MM.1S (cell line): ENCODE data around the gene PLD1.

Source experiments
- DNase-seq: peaks from one replicate; pipeline ENCODE4 v3.0.0-alpha.2; 2015
- H2AFZ ChIP-seq: fragments of 300-600 bp; sonication (generic); 2 replicates; pipeline ENCODE4 v1.6.0; 2016; ENCODE audit warnings: antibody characterized with exemption, low read length
- H3F3A ChIP-seq: fragments of 300-600 bp; sonication (generic); 2 replicates; pipeline ENCODE4 v1.6.1; 2016; ENCODE audit warnings: mild to moderate bottlenecking, antibody characterized with exemption, low read length, moderate library complexity, mixed read lengths; ENCODE audit not compliant: insufficient read depth
- H3K27ac ChIP-seq: fragments of 300-600 bp; sonication (generic); 2 replicates; pipeline ENCODE4 v1.5.1; 2016; ENCODE audit warnings: mild to moderate bottlenecking, low read length
- H3K27me3 ChIP-seq: fragments of 300-600 bp; sonication (generic); replicated peaks from 2 replicates; pipeline ENCODE4 v1.6.0; 2016; ENCODE audit warnings: low read length; ENCODE audit not compliant: insufficient read depth
- H3K36me3 ChIP-seq: fragments of 300-600 bp; sonication (generic); replicated peaks from 2 replicates; pipeline ENCODE4 v1.6.1; 2016; ENCODE audit warnings: mild to moderate bottlenecking, low read length, mixed read lengths; ENCODE audit not compliant: insufficient read depth
- H3K4me1 ChIP-seq: fragments of 300-600 bp; sonication (generic); 2 replicates; pipeline ENCODE4 v1.6.1; 2016; ENCODE audit warnings: low read length, mixed read lengths
- H3K4me2 ChIP-seq: fragments of 300-600 bp; sonication (generic); 2 replicates; pipeline ENCODE4 v1.6.0; 2016; ENCODE audit warnings: low read depth, low read length
- H3K4me3 ChIP-seq: fragments of 300-600 bp; sonication (generic); 2 replicates; pipeline ENCODE4 v1.5.1; 2016; ENCODE audit warnings: low read length, mixed read lengths
- H3K79me2 ChIP-seq: fragments of 300-600 bp; sonication (generic); 2 replicates; pipeline ENCODE4 v1.6.1; 2016; ENCODE audit warnings: mixed run types, low read length, mixed read lengths
- H3K9ac ChIP-seq: fragments of 300-600 bp; sonication (generic); 2 replicates; pipeline ENCODE4 v1.6.1; 2016; ENCODE audit warnings: low read length, mixed read lengths
- H3K9me2 ChIP-seq: fragments of 300-600 bp; sonication (generic); replicated peaks from 2 replicates; pipeline ENCODE4 v1.6.1; 2016; ENCODE audit warnings: mild to moderate bottlenecking, low read length, mixed read lengths; ENCODE audit not compliant: insufficient read depth
- H3K9me3 ChIP-seq: fragments of 300-600 bp; sonication (generic); replicated peaks from 2 replicates; pipeline ENCODE4 v1.6.1; 2016; ENCODE audit warnings: mild to moderate bottlenecking, low read length, mixed read lengths; ENCODE audit not compliant: insufficient read depth
- H4K20me1 ChIP-seq: fragments of 300-600 bp; sonication (generic); 2 replicates; pipeline ENCODE4 v1.6.1; 2016; ENCODE audit warnings: mild to moderate bottlenecking, low read length, moderate library complexity, mixed read lengths; ENCODE audit not compliant: insufficient read depth
- EZH2 ChIP-seq: fragments of 300-600 bp; sonication (generic); optimal IDR thresholded peaks from 2 replicates; pipeline ENCODE3; 2017; ENCODE audit warnings: low read depth, mild to moderate bottlenecking, antibody characterized with exemption, low read length, mixed read lengths
- EZH2phosphoT487 ChIP-seq: fragments of 300-600 bp; sonication (generic); IDR thresholded peaks from 2 replicates; pipeline ENCODE4 v1.6.1; 2018; ENCODE audit warnings: antibody characterized with exemption, low read length
- TF ChIP-seq, protein P1 (sequence below): fragments of 300-600 bp; sonication (generic); IDR thresholded peaks from 2 replicates; pipeline ENCODE4 v1.5.1; 2016; ENCODE audit warnings: antibody characterized with exemption, low read length, mixed read lengths

Gene PLD1

DNA sequence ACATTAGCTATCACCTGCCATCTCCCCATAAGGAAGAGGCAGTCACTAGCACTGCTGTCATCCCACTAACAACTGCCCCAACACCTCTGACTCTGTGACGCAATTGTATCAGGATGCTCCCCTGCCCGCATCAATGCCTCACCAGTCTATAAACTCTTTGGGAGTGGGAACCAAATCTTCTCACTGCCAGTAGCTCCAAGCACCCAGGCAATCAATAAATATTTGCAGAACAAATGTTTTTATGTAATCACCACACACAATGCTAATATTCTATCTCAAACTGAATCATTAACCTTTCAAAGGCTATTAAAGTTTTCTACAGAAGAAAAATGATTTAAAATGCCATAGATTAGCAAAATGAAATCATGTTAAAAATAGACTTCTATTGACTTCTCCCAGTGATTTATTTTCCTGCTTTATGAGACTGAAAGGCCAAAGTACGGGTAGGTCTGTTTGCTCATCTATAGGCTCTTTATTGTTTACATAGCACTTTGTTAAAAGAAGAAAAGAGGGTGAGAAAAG, 131.3 kb downstream of the PLD1 start:
- no peaks in the 10 kb centered on the region for H3K27me3 ChIP-seq
- no peak overlapping the region for H3K4me2 ChIP-seq
- H4K20me1 ChIP-seq = no peaks in the 10 kb centered on the region
- no peak overlapping the region for H3K27ac ChIP-seq
- H3K9ac ChIP-seq = no peak overlapping the region
- H3K9me2 ChIP-seq = no peaks in the 10 kb centered on the region
- no peaks in the 10 kb centered on the region for H3K4me1 ChIP-seq
- H3F3A ChIP-seq = no peaks in the 10 kb centered on the region
- H2AFZ ChIP-seq = no peak overlapping the region
- no peaks in the 10 kb centered on the region for H3K9me3 ChIP-seq
- TF ChIP-seq, protein P1, sequence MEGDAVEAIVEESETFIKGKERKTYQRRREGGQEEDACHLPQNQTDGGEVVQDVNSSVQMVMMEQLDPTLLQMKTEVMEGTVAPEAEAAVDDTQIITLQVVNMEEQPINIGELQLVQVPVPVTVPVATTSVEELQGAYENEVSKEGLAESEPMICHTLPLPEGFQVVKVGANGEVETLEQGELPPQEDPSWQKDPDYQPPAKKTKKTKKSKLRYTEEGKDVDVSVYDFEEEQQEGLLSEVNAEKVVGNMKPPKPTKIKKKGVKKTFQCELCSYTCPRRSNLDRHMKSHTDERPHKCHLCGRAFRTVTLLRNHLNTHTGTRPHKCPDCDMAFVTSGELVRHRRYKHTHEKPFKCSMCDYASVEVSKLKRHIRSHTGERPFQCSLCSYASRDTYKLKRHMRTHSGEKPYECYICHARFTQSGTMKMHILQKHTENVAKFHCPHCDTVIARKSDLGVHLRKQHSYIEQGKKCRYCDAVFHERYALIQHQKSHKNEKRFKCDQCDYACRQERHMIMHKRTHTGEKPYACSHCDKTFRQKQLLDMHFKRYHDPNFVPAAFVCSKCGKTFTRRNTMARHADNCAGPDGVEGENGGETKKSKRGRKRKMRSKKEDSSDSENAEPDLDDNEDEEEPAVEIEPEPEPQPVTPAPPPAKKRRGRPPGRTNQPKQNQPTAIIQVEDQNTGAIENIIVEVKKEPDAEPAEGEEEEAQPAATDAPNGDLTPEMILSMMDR = no peak
- TF ChIP-seq EZH2phosphoT487 (no peak), EZH2 (no peak)
- no peaks in the 10 kb centered on the region for H3K79me2 ChIP-seq
- no peak overlapping the region for H3K4me3 ChIP-seq
- no peak for DNase-seq
- no peaks in the 10 kb centered on the region for H3K36me3 ChIP-seq

DNA sequence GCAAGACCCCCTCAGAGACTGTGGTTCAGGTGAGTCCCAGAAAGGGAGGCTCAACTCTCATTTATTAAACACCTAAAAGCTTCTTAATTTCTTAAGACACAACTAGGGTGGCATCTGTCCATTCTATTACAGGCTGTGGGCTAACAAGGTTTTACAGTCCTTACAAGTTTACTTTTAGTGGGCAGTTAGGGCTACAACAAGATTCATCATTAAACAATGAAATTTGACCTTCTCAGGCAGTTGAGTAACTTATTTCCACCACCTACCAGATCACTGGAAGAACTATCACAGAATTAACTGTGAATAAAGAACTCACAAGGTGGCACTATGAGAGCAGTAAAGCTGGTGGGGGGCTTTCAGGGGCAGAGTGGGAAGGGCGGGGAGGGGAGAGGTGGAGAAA, 132.6 kb downstream of the PLD1 start:
- no peaks in the 10 kb centered on the region for H3K27me3 ChIP-seq
- no peaks in the 10 kb centered on the region for H3K79me2 ChIP-seq
- no peaks in the 10 kb centered on the region for H3K9me3 ChIP-seq
- H3K36me3 ChIP-seq = no peaks in the 10 kb centered on the region
- H3K9me2 ChIP-seq = no peaks in the 10 kb centered on the region
- H3K9ac ChIP-seq = no peak overlapping the region
- TF ChIP-seq EZH2 (no peak), EZH2phosphoT487 (no peak)
- TF ChIP-seq, protein P1 = no peak
- H3K4me3 ChIP-seq = no peak overlapping the region
- H3K4me1 ChIP-seq = no peaks in the 10 kb centered on the region
- no peaks in the 10 kb centered on the region for H4K20me1 ChIP-seq
- no peak overlapping the region for H3K4me2 ChIP-seq
- no peak overlapping the region for H2AFZ ChIP-seq
- no peak overlapping the region for H3K27ac ChIP-seq
- DNase-seq = no peak
- H3F3A ChIP-seq = no peaks in the 10 kb centered on the region

DNA sequence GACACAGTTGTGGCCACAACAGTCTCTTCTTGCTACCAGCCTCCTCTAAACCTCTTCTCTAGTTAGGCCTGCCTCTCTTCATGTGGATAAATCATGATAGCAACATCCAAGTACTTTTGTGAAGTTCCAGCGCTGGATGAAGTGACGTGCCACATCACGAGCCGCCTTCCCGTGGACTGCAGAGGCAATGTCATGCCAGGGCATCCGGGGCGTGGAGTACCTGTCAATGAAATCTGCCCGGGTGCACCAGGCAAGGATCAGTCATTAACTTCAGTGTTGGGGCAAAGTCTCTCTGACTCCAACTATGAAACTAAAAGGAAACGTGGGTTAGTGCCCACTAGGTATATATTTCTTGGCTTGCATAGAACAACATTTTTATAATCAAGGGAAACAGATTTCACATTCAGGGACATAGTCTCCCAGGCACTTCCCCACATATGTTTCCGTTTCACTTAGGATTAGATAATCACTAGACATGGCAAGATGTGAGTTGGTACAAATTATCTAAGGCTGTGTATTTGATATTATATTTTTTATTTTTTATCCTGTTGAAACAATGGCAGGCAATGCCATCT, 133.6 kb downstream of the PLD1 start:
- no peaks in the 10 kb centered on the region for H3K79me2 ChIP-seq
- H2AFZ ChIP-seq = no peak overlapping the region
- TF ChIP-seq, protein P1 = no peak
- TF ChIP-seq EZH2 = no peak
- TF ChIP-seq EZH2phosphoT487 = no peak
- no peaks in the 10 kb centered on the region for H3K9me2 ChIP-seq
- H3K27ac ChIP-seq = no peak overlapping the region
- H3K4me1 ChIP-seq = no peaks in the 10 kb centered on the region
- H3K4me3 ChIP-seq = no peak overlapping the region
- no peaks in the 10 kb centered on the region for H3K36me3 ChIP-seq
- no peak for DNase-seq
- H4K20me1 ChIP-seq = no peaks in the 10 kb centered on the region
- H3K27me3 ChIP-seq = no peaks in the 10 kb centered on the region
- no peaks in the 10 kb centered on the region for H3K9me3 ChIP-seq
- no peaks in the 10 kb centered on the region for H3F3A ChIP-seq
- no peak overlapping the region for H3K9ac ChIP-seq
- no peak overlapping the region for H3K4me2 ChIP-seq
